ENCODE data around the gene OR52B2. TPM values are rescaled to one million over a fixed set of nuclear protein-coding genes. Genes with fewer than 3 reads are reported as not detected.

The OR52B2 gene
- polyA plus RNA-seq, 1 donor from 2014 or later: not detected

DNA sequence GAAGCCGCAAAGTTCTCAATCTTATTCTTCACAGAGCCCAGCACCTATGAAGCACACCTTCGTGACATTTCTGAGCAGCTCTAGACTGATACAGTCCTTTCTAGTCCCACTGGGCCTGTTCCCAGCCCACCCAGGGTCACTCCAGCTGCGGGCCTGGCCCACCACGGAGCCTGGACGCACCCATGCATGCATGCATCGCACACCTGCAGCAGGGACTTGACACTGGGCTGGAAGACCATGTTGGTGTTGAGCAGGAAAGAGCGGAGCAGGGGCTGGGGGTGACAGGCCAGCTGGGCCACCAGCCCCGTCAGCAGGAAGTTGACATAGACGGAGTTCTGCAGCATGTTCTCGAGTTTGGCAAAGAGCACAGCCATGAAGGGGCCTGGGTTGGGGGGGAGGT is 44.4 kb upstream of the OR52B2 start:
- H3F3A ChIP-seq (ENCODE audit: insufficient read depth, low read length, poor library complexity, severe bottlenecking): no peaks in the 10 kb centered on the region
- no peaks in the 10 kb centered on the region for H3K27me3 ChIP-seq (ENCODE audit: insufficient read depth, low read depth, low read length)
- H3K9me3 ChIP-seq (ENCODE audit: low read length): no peaks in the 10 kb centered on the region
- no peak overlapping the region for H3K9ac ChIP-seq (ENCODE audit: low read length)
- peaks cover 24% of the 10 kb centered on the region for H3K36me3 ChIP-seq (ENCODE audit: insufficient read depth, low read length)
- H3K4me3 ChIP-seq (ENCODE audit: low read length): no peak overlapping the region
- H4K20me1 ChIP-seq (ENCODE audit: insufficient read depth): no peaks in the 10 kb centered on the region
- no peak overlapping the region for H2AFZ ChIP-seq (ENCODE audit: low read depth, low read length)
- TF ChIP-seq EP300 (conservative IDR thresholded peaks at IDR 0.05; ENCODE audit: poor library complexity, severe bottlenecking) (no peak), EZH2 (IDR thresholded peaks at IDR 0.05; ENCODE audit: borderline replicate concordance, insufficient read depth, low read length, poor library complexity, severe bottlenecking) (no peak), TAF1 (IDR thresholded peaks at IDR 0.05; ENCODE audit: low read depth) (no peak), SMC3 (conservative IDR thresholded peaks at IDR 0.05; ENCODE audit: poor library complexity) (no peak), RAD21 (conservative IDR thresholded peaks at IDR 0.05) (no peak), POLR2AphosphoS5 (IDR thresholded peaks at IDR 0.05) (no peak), MXI1 (conservative IDR thresholded peaks at IDR 0.05; ENCODE audit: poor library complexity, severe bottlenecking) (no peak)
- TF ChIP-seq, protein P1, sequence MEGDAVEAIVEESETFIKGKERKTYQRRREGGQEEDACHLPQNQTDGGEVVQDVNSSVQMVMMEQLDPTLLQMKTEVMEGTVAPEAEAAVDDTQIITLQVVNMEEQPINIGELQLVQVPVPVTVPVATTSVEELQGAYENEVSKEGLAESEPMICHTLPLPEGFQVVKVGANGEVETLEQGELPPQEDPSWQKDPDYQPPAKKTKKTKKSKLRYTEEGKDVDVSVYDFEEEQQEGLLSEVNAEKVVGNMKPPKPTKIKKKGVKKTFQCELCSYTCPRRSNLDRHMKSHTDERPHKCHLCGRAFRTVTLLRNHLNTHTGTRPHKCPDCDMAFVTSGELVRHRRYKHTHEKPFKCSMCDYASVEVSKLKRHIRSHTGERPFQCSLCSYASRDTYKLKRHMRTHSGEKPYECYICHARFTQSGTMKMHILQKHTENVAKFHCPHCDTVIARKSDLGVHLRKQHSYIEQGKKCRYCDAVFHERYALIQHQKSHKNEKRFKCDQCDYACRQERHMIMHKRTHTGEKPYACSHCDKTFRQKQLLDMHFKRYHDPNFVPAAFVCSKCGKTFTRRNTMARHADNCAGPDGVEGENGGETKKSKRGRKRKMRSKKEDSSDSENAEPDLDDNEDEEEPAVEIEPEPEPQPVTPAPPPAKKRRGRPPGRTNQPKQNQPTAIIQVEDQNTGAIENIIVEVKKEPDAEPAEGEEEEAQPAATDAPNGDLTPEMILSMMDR (IDR thresholded peaks at IDR 0.05; ENCODE audit: poor library complexity, severe bottlenecking): no peak
- TF ChIP-seq, protein P2, sequence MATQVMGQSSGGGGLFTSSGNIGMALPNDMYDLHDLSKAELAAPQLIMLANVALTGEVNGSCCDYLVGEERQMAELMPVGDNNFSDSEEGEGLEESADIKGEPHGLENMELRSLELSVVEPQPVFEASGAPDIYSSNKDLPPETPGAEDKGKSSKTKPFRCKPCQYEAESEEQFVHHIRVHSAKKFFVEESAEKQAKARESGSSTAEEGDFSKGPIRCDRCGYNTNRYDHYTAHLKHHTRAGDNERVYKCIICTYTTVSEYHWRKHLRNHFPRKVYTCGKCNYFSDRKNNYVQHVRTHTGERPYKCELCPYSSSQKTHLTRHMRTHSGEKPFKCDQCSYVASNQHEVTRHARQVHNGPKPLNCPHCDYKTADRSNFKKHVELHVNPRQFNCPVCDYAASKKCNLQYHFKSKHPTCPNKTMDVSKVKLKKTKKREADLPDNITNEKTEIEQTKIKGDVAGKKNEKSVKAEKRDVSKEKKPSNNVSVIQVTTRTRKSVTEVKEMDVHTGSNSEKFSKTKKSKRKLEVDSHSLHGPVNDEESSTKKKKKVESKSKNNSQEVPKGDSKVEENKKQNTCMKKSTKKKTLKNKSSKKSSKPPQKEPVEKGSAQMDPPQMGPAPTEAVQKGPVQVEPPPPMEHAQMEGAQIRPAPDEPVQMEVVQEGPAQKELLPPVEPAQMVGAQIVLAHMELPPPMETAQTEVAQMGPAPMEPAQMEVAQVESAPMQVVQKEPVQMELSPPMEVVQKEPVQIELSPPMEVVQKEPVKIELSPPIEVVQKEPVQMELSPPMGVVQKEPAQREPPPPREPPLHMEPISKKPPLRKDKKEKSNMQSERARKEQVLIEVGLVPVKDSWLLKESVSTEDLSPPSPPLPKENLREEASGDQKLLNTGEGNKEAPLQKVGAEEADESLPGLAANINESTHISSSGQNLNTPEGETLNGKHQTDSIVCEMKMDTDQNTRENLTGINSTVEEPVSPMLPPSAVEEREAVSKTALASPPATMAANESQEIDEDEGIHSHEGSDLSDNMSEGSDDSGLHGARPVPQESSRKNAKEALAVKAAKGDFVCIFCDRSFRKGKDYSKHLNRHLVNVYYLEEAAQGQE (IDR thresholded peaks at IDR 0.05; ENCODE audit: borderline replicate concordance): no peak
- H3K9me2 ChIP-seq (ENCODE audit: insufficient read depth, low read length): no peaks in the 10 kb centered on the region
- no peak overlapping the region for H3K4me2 ChIP-seq (ENCODE audit: low read length)
- H3K27ac ChIP-seq (ENCODE audit: low read length): no peak overlapping the region
- H3K79me2 ChIP-seq (replicated peaks; ENCODE audit: insufficient read depth, low read length): no peaks in the 10 kb centered on the region

DNA sequence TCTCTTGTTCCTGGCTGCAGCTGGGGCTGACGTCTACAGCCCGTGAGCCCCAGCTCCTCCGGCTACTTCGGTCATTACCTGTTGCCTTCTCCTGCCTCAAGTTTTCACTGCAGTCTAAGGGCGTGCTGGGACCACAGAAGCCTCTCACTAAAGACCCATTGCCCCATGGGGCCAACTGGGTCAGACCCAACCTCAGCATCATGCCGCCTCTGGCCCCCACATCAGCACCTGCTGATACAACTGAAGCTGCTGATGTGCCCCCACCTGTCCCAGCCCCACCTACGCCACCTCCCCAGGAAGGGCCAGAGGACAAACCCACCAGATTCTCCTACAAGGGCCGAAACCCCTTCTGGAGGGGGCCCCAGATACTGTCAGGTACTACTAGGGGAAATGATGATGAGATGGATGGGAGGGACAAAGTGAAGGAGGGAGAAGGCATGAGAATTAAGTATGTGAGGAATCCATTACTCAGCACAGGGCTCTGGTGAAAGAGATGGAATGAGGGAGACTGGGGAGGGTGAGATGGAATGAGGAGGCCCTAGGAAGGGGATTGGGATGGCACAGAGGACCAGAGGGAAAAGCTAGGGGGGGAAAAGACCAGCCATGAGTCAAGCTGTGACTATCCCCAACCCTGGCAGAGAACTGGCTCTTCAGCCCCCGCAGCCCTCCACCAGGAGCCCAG is 40.3 kb upstream of the OR52B2 start:
- Histone ChIP-seq H4K20me1 (ENCODE audit: insufficient read depth) (no peaks in the 10 kb centered on the region), H3K9me3 (ENCODE audit: low read length) (no peaks in the 10 kb centered on the region), H3K27ac (ENCODE audit: low read length) (no peak overlapping the region), H3K4me2 (ENCODE audit: low read length) (no peak overlapping the region), H3F3A (ENCODE audit: insufficient read depth, low read length, poor library complexity, severe bottlenecking) (no peaks in the 10 kb centered on the region), H3K9me2 (ENCODE audit: insufficient read depth, low read length) (no peaks in the 10 kb centered on the region), H3K79me2 (replicated peaks; ENCODE audit: insufficient read depth, low read length) (no peaks in the 10 kb centered on the region), H2AFZ (ENCODE audit: low read depth, low read length) (no peak overlapping the region), H3K4me3 (ENCODE audit: low read length) (no peak overlapping the region), H3K9ac (ENCODE audit: low read length) (no peak overlapping the region), H3K36me3 (ENCODE audit: insufficient read depth, low read length) (peaks cover 8% of the 10 kb centered on the region), H3K27me3 (ENCODE audit: insufficient read depth, low read depth, low read length) (no peaks in the 10 kb centered on the region)
- TF ChIP-seq RAD21 (conservative IDR thresholded peaks at IDR 0.05): no peak
- no peak for TF ChIP-seq MXI1 (conservative IDR thresholded peaks at IDR 0.05; ENCODE audit: poor library complexity, severe bottlenecking)
- TF ChIP-seq SMC3 (conservative IDR thresholded peaks at IDR 0.05; ENCODE audit: poor library complexity): no peak
- TF ChIP-seq, protein P2 (IDR thresholded peaks at IDR 0.05; ENCODE audit: borderline replicate concordance): no peak
- no peak for TF ChIP-seq EZH2 (IDR thresholded peaks at IDR 0.05; ENCODE audit: borderline replicate concordance, insufficient read depth, low read length, poor library complexity, severe bottlenecking)
- no peak for TF ChIP-seq POLR2AphosphoS5 (IDR thresholded peaks at IDR 0.05)
- TF ChIP-seq EP300 (conservative IDR thresholded peaks at IDR 0.05; ENCODE audit: poor library complexity, severe bottlenecking): no peak
- TF ChIP-seq, protein P1 (IDR thresholded peaks at IDR 0.05; ENCODE audit: poor library complexity, severe bottlenecking): no peak

All from neural cell (in vitro differentiated cells).